ENCODE data around the gene MICAL2. TPM values are rescaled to one million over a fixed set of nuclear protein-coding genes. Genes with fewer than 3 reads are reported as not detected.

MICAL2 gene
- total and polyA plus RNA-seq, 2 donors (not counting 3 experiments of a cell fraction or from before 2014, with no cell fraction given): 67.6 to 200 TPM

GRCh38 chr11:12105471-12105870 lies 4.9 kb upstream of the MICAL2 start:
- no peak for DNase-seq (ENCODE audit: low read depth, low spot score)
- Histone ChIP-seq H3K79me2 (ENCODE audit: control insufficient read depth, insufficient read depth, low read length) (no peaks in the 10 kb centered on the region), H3K4me2 (ENCODE audit: insufficient read depth, low read length) (no peak overlapping the region), H2AFZ (ENCODE audit: low read depth, low read length) (no peak overlapping the region), H3K4me1 (ENCODE audit: control insufficient read depth, extremely low read depth, insufficient read depth, low read length) (peaks cover 8% of the 10 kb centered on the region), H3K27me3 (ENCODE audit: control insufficient read depth in 2 of 2, insufficient read depth in 2 of 2, low read length in 2 of 2) (no peaks in the 10 kb centered on the region), H4K20me1 (replicated peaks; ENCODE audit: control insufficient read depth, extremely low read depth, insufficient read depth, low read length) (no peaks in the 10 kb centered on the region), H3K9me1 (replicated peaks; ENCODE audit: control insufficient read depth, extremely low read depth, insufficient read depth, low read length) (no peaks in the 10 kb centered on the region), H3K9me3 (replicated peaks; ENCODE audit: control insufficient read depth, insufficient read depth, low read length) (no peaks in the 10 kb centered on the region), H3K4me3 (replicated peaks in 1 of 3; ENCODE audit: insufficient read depth in 1 of 3, low read depth in 1 of 3, low read length in 3 of 3) (no peak overlapping the region), H3K36me3 (ENCODE audit: control insufficient read depth in 2 of 2, extremely low read depth in 1 of 2, insufficient read depth in 2 of 2, low read length in 2 of 2) (no peaks in the 10 kb centered on the region), H3K9ac (replicated peaks; ENCODE audit: extremely low read depth, insufficient read depth, low read length) (no peak overlapping the region), H3K27ac (ENCODE audit: insufficient read depth, low read depth, low read length) (no peak overlapping the region)
- POLR2A ChIA-PET: no interaction called here
- TF ChIP-seq FOS (IDR thresholded peaks at IDR 0.05; ENCODE audit: borderline replicate concordance, insufficient read depth, low read length) (no peak), POLR2A (IDR thresholded peaks at IDR 0.05; ENCODE audit: low read depth, low read length) (no peak), JUN (IDR thresholded peaks at IDR 0.05; ENCODE audit: borderline replicate concordance, insufficient read depth, insufficient read length, low read depth) (no peak), GATA2 (IDR thresholded peaks at IDR 0.05; ENCODE audit: insufficient read depth, insufficient read length, low read depth, low read length) (no peak), POLR2AphosphoS5 (IDR thresholded peaks at IDR 0.05; ENCODE audit: insufficient read depth, low read depth, low read length) (no peak), EZH2 (IDR thresholded peaks at IDR 0.05; ENCODE audit: borderline replicate concordance, low read depth, low read length, severe bottlenecking) (no peak), MAX (IDR thresholded peaks at IDR 0.05; ENCODE audit: insufficient read depth, insufficient read length) (no peak), MYC (IDR thresholded peaks at IDR 0.05; ENCODE audit: low read depth, low read length) (no peak), CTCF (IDR thresholded peaks at IDR 0.05; ENCODE audit: extremely low read depth in 1 of 2, insufficient read depth in 1 of 2, low read depth in 1 of 2, low read length in 2 of 2) (no peak)
- dilution Hi-C loops (cut with MboI; ENCODE audit: extremely low pct_ligation_motif_present, low sequenced_read_pairs) (no loop called here), intact Hi-C loops (cut with micrococcal nuclease) (no loop called here)
- CTCF ChIA-PET: interaction anchor here (1.9 kb wide), 1 partner anchor 130 kb away, joined by 4 read pairs; no protein-coding TSS in a partner anchor
- FAIRE-seq: no peak
- BruUV-seq (replicated peaks): no TSS peak

Measured in endothelial cell of umbilical vein (primary cell).